GM10847 (cell line): Measurements from ENCODE around the gene CHCT1.

ENCODE experiments used
- POLR2A ChIP-seq: IDR thresholded peaks from 2 replicates; pipeline ENCODE4 v1.6.1; 2011; ENCODE audit not compliant: insufficient read length; ENCODE audit errors: extremely low read depth

Gene CHCT1

GRCh38 chr17:60439501-60439900 is 17.2 kb downstream of the CHCT1 start:
- no peak for TF ChIP-seq POLR2A

GRCh38 chr17:60442271-60443173 is 20.2 kb downstream of the CHCT1 start:
- TF ChIP-seq POLR2A = no peak

GRCh38 chr17:60443713-60444112 is 21.4 kb downstream of the CHCT1 start:
- TF ChIP-seq POLR2A = no peak

- TF ChIP-seq POLR2A = no peak
Observed at GRCh38 chr17:60445144-60445543, 22.9 kb downstream of the CHCT1 start.

- TF ChIP-seq POLR2A = no peak
Observed at GRCh38 chr17:60447375-60447774, 25.1 kb downstream of the CHCT1 start.

GRCh38 chr17:60451071-60451470 is 28.8 kb downstream of the CHCT1 start:
- TF ChIP-seq POLR2A = no peak

GRCh38 chr17:60451965-60452364 is 29.7 kb downstream of the CHCT1 start:
- no peak for TF ChIP-seq POLR2A

- no peak for TF ChIP-seq POLR2A
Observed at GRCh38 chr17:60455378-60455777, 33.1 kb downstream of the CHCT1 start.

- TF ChIP-seq POLR2A = no peak
Observed at GRCh38 chr17:60457148-60457547, 34.9 kb downstream of the CHCT1 start.

GRCh38 chr17:60461584-60461983 is 39.3 kb downstream of the CHCT1 start:
- TF ChIP-seq POLR2A = no peak

- no peak for TF ChIP-seq POLR2A
Observed at GRCh38 chr17:60463157-60463835, 41.0 kb downstream of the CHCT1 start.

- no peak for TF ChIP-seq POLR2A
Observed at GRCh38 chr17:60464343-60464742, 42.1 kb downstream of the CHCT1 start.

GRCh38 chr17:60468371-60468770 is 46.1 kb downstream of the CHCT1 start:
- no peak for TF ChIP-seq POLR2A

- TF ChIP-seq POLR2A = no peak
Observed at GRCh38 chr17:60471451-60471850, 49.2 kb downstream of the CHCT1 start.

- TF ChIP-seq POLR2A = no peak
Observed at GRCh38 chr17:60472449-60472848, 50.2 kb downstream of the CHCT1 start.

GRCh38 chr17:60473788-60474187 is 51.5 kb downstream of the CHCT1 start:
- TF ChIP-seq POLR2A = no peak
